A172 (cell line): ENCODE data around the gene TRIM49. TPM values are rescaled to one million over a fixed set of nuclear protein-coding genes. Genes with fewer than 3 reads are reported as not detected.
"Not testable (repeated sequence)": the region's sequence is repeated elsewhere in the genome, so short reads cannot be mapped to it uniquely, and the experiment has no call there.

Experiments
- DNase-seq: peaks from one replicate; pipeline ENCODE4 v3.0.0-alpha.2; 2015; ENCODE audit warnings: low spot score
- total RNA-seq: library from RNA; depleted of rRNA; stranded (reverse); fragments of >200 nt; shearing (Covaris generic); gene quantifications from 2 replicates; pipeline ENCODE4 v1.2.3, GENCODE V29; 2014; rRNA removed

Gene TRIM49
- total RNA-seq, result not detected in 2 replicates

GRCh38 chr11:89808475-89808874 lies at the start of gene TRIM49:
TSS of gene TRIM49 (minus strand) at chr11:89808575. CDS start at chr11:89804469, 4,106 bp downstream.
- DNase-seq, result not testable (repeated sequence)

- not testable (repeated sequence) for DNase-seq
These were observed 18.3 kb upstream of the TRIM49 start for GRCh38 chr11:89826694-89827093.

GRCh38 chr11:89820008-89820407 lies 11.6 kb upstream of the TRIM49 start:
- not testable (repeated sequence) for DNase-seq

GRCh38 chr11:89813535-89813934 lies 5.2 kb upstream of the TRIM49 start:
- DNase-seq, result not testable (repeated sequence)

- DNase-seq, result not testable (repeated sequence)
These were observed 20.8 kb downstream of the TRIM49 start for GRCh38 chr11:89787506-89788063.

GRCh38 chr11:89785726-89786125 lies 22.6 kb downstream of the TRIM49 start:
- DNase-seq, result not testable (repeated sequence)

GRCh38 chr11:89750822-89751221 lies 57.6 kb downstream of the TRIM49 start:
- not testable (repeated sequence) for DNase-seq

Other genes starting within 250 kb of the TRIM49 start
- gene TRIM77, start 98.3 kb downstream of the TRIM49 start, total RNA-seq, result not detected in 2 replicates
- gene TRIM64B, start 69.9 kb upstream of the TRIM49 start, total RNA-seq, result not detected in 2 replicates
- not detected in 2 replicates for gene TRIM49D1, start 113.7 kb upstream of the TRIM49 start, total RNA-seq
- not detected in 2 replicates for gene TRIM49D2, start 115.5 kb upstream of the TRIM49 start, total RNA-seq
- not detected in 2 replicates for gene TRIM64, start 157.5 kb upstream of the TRIM49 start, total RNA-seq
- not detected in 2 replicates for gene TRIM49C, start 222.5 kb upstream of the TRIM49 start, total RNA-seq